Tibial nerve (tissue), 4 donors: ENCODE data around the gene TMEM63C.

Source experiments
- EP300 ChIP-seq, 2 donors: sonication (generic); formaldehyde crosslinking; IDR thresholded peaks; one replicate each; pipeline ENCODE4 v1.6.1; 2017; ENCODE audit warnings: antibody characterized with exemption in 2 of 2, mild to moderate bottlenecking in 1 of 2
- POLR2A ChIP-seq, 2 donors: fragments of 450-650 bp; IDR thresholded peaks; one replicate each; pipeline ENCODE4 v1.6.1; 2017; ENCODE audit warnings: antibody characterized with exemption in 2 of 2, mild to moderate bottlenecking in 2 of 2, moderate library complexity in 2 of 2
- TF ChIP-seq, protein P1 (sequence below), 5 experiments: fragments of 200-600 bp in 3 of 5; fragments of 450-650 bp in 2 of 5; sonication (generic) in 3 of 5; IDR thresholded peaks; one replicate each; pipeline ENCODE4 v1.5.1; 2016 to 2019; ENCODE audit warnings: antibody characterized with exemption in 5 of 5, mild to moderate bottlenecking in 3 of 5, moderate library complexity in 2 of 5

DNA sequence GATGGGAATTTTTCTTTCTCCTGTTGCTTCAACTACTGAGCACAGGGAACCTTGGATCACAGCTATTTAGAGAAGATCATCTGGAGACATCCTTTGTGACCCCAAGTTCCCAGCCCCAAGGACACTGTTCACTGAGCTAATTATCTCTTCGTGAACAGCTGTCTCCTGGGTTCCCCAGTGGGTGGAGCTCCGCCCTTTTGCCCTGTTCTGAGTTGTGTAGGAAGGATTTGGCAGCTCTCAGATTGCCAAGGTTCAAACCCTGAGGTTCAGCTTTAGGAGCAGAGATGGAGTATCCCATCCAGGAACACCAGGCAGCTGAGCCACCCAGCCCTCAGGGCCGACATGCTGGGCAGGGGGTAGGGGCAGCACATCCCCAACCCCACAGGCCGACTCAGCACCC, 57.4 kb downstream of the TMEM63C start:
- TF ChIP-seq, protein P1, sequence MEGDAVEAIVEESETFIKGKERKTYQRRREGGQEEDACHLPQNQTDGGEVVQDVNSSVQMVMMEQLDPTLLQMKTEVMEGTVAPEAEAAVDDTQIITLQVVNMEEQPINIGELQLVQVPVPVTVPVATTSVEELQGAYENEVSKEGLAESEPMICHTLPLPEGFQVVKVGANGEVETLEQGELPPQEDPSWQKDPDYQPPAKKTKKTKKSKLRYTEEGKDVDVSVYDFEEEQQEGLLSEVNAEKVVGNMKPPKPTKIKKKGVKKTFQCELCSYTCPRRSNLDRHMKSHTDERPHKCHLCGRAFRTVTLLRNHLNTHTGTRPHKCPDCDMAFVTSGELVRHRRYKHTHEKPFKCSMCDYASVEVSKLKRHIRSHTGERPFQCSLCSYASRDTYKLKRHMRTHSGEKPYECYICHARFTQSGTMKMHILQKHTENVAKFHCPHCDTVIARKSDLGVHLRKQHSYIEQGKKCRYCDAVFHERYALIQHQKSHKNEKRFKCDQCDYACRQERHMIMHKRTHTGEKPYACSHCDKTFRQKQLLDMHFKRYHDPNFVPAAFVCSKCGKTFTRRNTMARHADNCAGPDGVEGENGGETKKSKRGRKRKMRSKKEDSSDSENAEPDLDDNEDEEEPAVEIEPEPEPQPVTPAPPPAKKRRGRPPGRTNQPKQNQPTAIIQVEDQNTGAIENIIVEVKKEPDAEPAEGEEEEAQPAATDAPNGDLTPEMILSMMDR (IDR thresholded peaks at IDR 0.05), result no peak
- TF ChIP-seq POLR2A (IDR thresholded peaks at IDR 0.05), result no peak
- no peak for TF ChIP-seq EP300 (IDR thresholded peaks at IDR 0.05)
